22Rv1 (cell line): ENCODE results near the gene RASSF7.

Source experiments
- H3K27ac ChIP-seq: fragments of 450-650 bp; 2 replicates; pipeline ENCODE4 v1.5.1; 2017
- CTCF ChIP-seq: fragments of 450-650 bp; IDR thresholded peaks from 2 replicates; pipeline ENCODE4 v1.5.1; 2017; ENCODE audit warnings: mild to moderate bottlenecking
- ZFX ChIP-seq: fragments of 450-650 bp; IDR thresholded peaks from 2 replicates; pipeline ENCODE4 v1.6.1; 2017; ENCODE audit warnings: antibody characterized with exemption, borderline replicate concordance

RASSF7 gene

GRCh38 chr11:565921-566509 is 5.2 kb downstream of the RASSF7 start:
- TF ChIP-seq CTCF (0 out of 2 replicates have a peak, but pooled peaks have one; percentile 23), ZFX (no peak)
- H3K27ac ChIP-seq: peak overlapping the region; percentile 98

- H3K27ac ChIP-seq: peak overlapping the region; percentile 98
- TF ChIP-seq CTCF (no peak), ZFX (no peak)
Measured at GRCh38 chr11:567011-567628, 6.3 kb downstream of the RASSF7 start.

- H3K27ac ChIP-seq: peak overlapping the region; percentile 98
Measured at GRCh38 chr11:567629-568292, 7.0 kb downstream of the RASSF7 start.

GRCh38 chr11:568306-569157 is 7.8 kb downstream of the RASSF7 start:
- TF ChIP-seq CTCF (no peak), ZFX (no peak)
- peak overlapping the region; percentile 98 for H3K27ac ChIP-seq

More at GRCh38 chr11:567629-568292, 7.0 kb downstream of the RASSF7 start:
- TF ChIP-seq CTCF (no peak), ZFX (no peak)

- H3K27ac ChIP-seq: peak overlapping the region; percentile 98
- TF ChIP-seq CTCF: no peak
- TF ChIP-seq ZFX: no peak
Measured at GRCh38 chr11:569158-569885, 8.6 kb downstream of the RASSF7 start.

- TF ChIP-seq ZFX (no peak), CTCF (no peak)
- H3K27ac ChIP-seq: no peak overlapping the region
Measured at GRCh38 chr11:571802-572185, 11.0 kb downstream of the RASSF7 start.
